HG03432 (cell line): ENCODE data around the gene COMMD9.
A peak's percentile ranks its signal among the peaks of the same experiment; 100 is the strongest.

Experiments used
- ATAC-seq: cut with Tn5 transposase; IDR thresholded peaks from one replicate; pipeline ENCODE4 v1.9.1; 2021; ENCODE audit warnings: mild to moderate bottlenecking, moderate library complexity; ENCODE audit not compliant: unreplicated experiment

Gene COMMD9

GRCh38 chr11:36296884-36297543, 7.8 kb upstream of the COMMD9 start:
- ATAC-seq = no peak

- ATAC-seq = no peak
These were observed 6.7 kb upstream of the COMMD9 start, which contains the start of gene PRR5L for GRCh38 chr11:36295926-36296325. TSS of gene PRR5L (plus strand) at chr11:36296288. CDS start at chr11:36401122, 104,834 bp downstream.

GRCh38 chr11:36292311-36292722, 3.1 kb upstream of the COMMD9 start:
- ATAC-seq = peak; percentile 24

DNA sequence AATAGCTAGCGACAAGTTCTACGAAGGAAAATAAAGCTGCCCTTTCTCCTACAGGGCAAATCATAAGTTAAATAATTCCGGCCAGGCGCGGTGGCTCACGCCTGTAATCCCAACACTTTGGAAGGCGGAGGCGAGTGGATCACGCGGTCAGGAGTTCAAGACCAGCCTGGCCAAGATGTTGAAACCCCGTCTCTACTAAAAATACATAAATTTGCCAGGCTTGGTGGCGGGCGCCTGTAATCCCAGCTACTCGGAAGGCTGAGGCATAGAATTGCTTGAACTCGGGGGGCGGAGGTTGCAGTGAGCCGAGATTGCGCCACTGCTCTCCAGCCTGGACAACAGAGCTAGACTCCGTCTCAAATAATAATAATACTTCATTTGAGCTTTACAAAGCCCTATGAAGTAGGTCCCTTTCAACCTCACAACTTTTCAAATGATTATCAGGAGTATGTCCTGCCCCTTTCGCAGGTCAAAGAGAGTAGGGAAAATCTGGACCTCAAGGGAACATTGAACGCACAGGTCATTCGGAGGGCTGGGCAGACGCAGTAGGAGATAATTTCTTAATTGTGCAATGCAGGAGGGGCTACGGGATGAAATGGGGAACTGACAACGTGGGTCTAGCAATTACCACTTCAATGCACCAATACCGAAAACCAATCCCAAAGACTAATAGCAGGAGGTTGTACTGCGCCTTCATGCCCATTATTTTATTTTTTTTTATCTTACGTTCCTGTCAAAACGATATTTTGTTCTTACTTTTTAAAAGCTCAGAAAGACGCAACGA, 590 bp downstream of the COMMD9 start:
- ATAC-seq = no peak

GRCh38 chr11:36282926-36283325, 6.3 kb downstream of the COMMD9 start:
- no peak for ATAC-seq

DNA sequence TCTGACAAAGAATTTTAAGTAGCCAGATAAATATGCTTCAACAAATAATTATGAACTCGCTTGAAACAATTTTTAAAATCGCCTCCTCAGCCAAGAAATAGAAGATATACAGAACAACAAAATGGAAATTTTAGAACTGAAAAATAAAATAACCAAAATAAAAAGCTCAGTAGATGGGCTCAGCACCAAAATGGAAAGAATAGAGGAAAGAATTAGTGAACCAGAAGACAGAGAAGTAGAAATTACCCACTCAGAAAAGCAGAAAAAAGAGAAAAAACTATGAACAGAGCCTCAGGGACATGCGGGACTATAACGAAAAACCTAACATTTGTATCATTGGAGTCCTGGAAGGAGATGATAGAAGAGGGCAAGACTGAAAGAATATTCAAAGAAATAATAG, 7.4 kb downstream of the COMMD9 start:
- ATAC-seq = no peak

GRCh38 chr11:36280531-36280930, 8.7 kb downstream of the COMMD9 start:
- no peak for ATAC-seq

DNA sequence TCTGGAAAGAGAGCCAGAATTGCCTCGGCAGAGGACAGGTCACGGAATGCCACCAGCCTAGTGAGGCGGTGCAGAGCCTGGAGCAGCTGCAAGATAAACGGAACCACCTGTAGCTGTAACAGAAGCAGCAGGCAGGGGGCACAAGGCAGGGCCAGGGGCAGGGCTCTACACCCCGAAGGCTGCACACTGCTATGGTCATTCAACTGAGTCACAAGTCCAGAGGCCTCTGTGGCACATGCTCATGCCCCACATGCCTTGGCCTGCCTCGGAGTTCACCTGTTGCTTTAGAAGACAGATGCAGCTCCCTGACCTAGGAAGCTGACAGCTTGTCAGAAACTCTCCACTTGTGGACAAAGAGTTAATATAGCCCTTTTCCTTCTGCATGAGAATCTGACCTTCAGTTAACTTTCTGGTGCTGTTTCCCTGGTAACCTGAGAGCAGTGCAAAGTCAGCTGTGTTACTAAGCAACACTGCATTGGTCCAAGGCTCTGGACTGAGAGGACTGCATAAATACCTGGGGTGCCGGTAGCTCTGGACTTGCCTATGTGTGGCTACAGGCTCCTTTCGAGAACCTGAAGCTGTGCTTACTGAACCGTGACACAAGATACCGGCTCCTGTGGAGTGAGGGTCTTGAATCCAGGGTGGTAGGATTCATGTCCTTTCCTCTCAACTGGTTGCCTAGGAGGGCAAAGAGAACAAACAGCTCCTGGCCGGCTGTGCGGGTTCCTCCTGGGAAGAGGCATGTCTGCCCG, 10.5 kb downstream of the COMMD9 start:
- ATAC-seq = no peak

- ATAC-seq = no peak
These were observed 14.8 kb downstream of the COMMD9 start for GRCh38 chr11:36274414-36274813.

GRCh38 chr11:36273110-36273509, 16.1 kb downstream of the COMMD9 start:
- no peak for ATAC-seq

GRCh38 chr11:36271794-36272407, 17.3 kb downstream of the COMMD9 start:
- no peak for ATAC-seq

- ATAC-seq = no peak
These were observed 18.5 kb downstream of the COMMD9 start for GRCh38 chr11:36270701-36271100.

GRCh38 chr11:36268337-36268985, 20.8 kb downstream of the COMMD9 start:
- ATAC-seq = no peak

- ATAC-seq = no peak
These were observed 22.5 kb downstream of the COMMD9 start for GRCh38 chr11:36266767-36267166.

- peak; percentile 78 for ATAC-seq
These were observed 23.2 kb downstream of the COMMD9 start for GRCh38 chr11:36265793-36266628.

GRCh38 chr11:36264973-36265344, 24.3 kb downstream of the COMMD9 start:
- ATAC-seq = no peak

- no peak for ATAC-seq
These were observed 24.9 kb downstream of the COMMD9 start for GRCh38 chr11:36264011-36264972.

DNA sequence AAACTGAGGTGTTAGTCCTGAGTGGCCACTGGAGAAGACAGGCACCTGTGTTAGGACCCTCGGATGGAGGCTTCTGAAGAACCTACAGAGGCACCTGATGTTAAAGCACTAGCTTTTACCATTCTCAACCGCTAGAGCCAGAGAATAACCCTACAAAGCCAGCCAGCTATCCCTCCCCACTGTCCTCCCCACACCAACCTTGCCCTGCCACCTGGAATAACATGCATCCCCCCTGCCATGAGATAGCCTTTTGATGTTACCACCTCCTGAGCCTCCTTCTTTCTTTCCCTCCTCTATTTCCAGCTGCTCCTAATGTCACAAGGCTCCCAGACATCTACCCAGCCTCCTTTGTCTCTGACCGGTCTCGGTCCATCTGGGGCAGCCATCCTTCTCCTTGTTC, 28.1 kb downstream of the COMMD9 start:
- no peak for ATAC-seq
